22Rv1 (cell line): ENCODE results near the gene DGUOK.

ENCODE experiments used
- ZFX ChIP-seq: fragments of 450-650 bp; IDR thresholded peaks from 2 replicates; pipeline ENCODE4 v1.6.1; 2017; ENCODE audit warnings: antibody characterized with exemption, borderline replicate concordance
- TF ChIP-seq, protein P1 (sequence below): fragments of 450-650 bp; IDR thresholded peaks from 2 replicates; pipeline ENCODE4 v1.5.1; 2017; ENCODE audit warnings: mild to moderate bottlenecking

DNA sequence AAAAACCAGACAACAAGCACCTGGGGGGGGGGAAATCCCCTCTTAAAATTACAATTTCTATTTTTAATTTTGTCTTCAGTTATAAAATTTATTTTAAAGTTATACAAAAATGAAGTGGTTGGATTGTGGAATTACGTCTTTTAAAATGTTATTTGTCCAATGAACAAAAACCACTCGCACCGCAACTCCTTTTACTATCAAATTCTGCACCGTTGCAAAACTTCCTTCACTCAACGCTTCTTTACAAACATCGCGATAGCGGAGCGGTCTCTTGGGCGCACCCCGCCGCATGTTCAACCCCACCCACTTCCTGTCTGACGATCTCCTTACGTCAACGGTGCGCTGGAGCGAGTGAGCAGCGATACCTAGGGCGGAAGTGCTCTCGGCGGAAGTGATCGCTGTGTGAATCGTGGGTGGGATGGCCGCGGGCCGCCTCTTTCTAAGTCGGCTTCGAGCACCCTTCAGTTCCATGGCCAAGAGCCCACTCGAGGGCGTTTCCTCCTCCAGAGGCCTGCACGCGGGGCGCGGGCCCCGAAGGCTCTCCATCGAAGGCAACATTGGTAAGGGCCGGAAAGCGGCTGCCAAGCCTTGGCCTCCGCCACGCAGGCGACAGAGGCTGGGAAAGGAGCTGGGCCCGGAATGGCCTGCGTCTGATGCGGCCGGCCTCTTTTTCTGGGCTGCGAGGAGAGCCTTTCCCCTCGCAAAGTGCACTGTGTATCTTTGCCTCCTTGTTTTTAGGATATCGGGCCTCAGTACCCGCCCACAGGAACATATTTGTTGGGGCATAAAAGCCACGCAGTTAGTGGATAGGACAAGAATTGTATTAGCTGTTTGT, at the start of gene DGUOK:
- TF ChIP-seq, protein P1, sequence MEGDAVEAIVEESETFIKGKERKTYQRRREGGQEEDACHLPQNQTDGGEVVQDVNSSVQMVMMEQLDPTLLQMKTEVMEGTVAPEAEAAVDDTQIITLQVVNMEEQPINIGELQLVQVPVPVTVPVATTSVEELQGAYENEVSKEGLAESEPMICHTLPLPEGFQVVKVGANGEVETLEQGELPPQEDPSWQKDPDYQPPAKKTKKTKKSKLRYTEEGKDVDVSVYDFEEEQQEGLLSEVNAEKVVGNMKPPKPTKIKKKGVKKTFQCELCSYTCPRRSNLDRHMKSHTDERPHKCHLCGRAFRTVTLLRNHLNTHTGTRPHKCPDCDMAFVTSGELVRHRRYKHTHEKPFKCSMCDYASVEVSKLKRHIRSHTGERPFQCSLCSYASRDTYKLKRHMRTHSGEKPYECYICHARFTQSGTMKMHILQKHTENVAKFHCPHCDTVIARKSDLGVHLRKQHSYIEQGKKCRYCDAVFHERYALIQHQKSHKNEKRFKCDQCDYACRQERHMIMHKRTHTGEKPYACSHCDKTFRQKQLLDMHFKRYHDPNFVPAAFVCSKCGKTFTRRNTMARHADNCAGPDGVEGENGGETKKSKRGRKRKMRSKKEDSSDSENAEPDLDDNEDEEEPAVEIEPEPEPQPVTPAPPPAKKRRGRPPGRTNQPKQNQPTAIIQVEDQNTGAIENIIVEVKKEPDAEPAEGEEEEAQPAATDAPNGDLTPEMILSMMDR = no peak
- TF ChIP-seq ZFX = no peak
